SK-N-SH treated with all-trans-retinoic acid at 6 μM for 48 hours (cell line): ENCODE measurements around the gene RRAS.

ENCODE experiments used
- ATAC-seq: fragments of 200-7000 bp; cut with Tn5 transposase; 3 replicates; pipeline ENCODE4 v1.9.1; 2020; ENCODE audit warnings: mild to moderate bottlenecking, moderate library complexity
- ARNTL ChIP-seq: fragments of 450-650 bp; formaldehyde crosslinking; IDR thresholded peaks from 2 replicates; pipeline ENCODE4 v1.5.0; 2020; ENCODE audit warnings: low read depth, mild to moderate bottlenecking, moderate library complexity, borderline replicate concordance
- CREB5 ChIP-seq: fragments of 250-450 bp; sonication (Bioruptor Pico); IDR thresholded peaks from 2 replicates; pipeline ENCODE4 v1.5.1; 2020; ENCODE audit warnings: low read depth, mild to moderate bottlenecking, moderate library complexity
- CSDC2 ChIP-seq: fragments of 250-450 bp; sonication (Bioruptor Pico); IDR thresholded peaks from 2 replicates; pipeline ENCODE4 v1.5.0; 2020; ENCODE audit warnings: mild to moderate bottlenecking, moderate library complexity
- CSRNP3 ChIP-seq: fragments of 250-450 bp; sonication (Bioruptor Pico); IDR thresholded peaks from 2 replicates; pipeline ENCODE4 v1.5.1; 2021; ENCODE audit warnings: mild to moderate bottlenecking, moderate library complexity
- ESRRG ChIP-seq: fragments of 250-450 bp; sonication (Bioruptor Pico); IDR thresholded peaks from 2 replicates; pipeline ENCODE4 v1.6.1; 2021; ENCODE audit warnings: mild to moderate bottlenecking
- GLIS3 ChIP-seq: fragments of 250-450 bp; sonication (Bioruptor Pico); IDR thresholded peaks from 2 replicates; pipeline ENCODE4 v1.5.0; 2020; ENCODE audit warnings: mild to moderate bottlenecking, moderate library complexity
- ISL1 ChIP-seq: fragments of 250-450 bp; sonication (Bioruptor Pico); IDR thresholded peaks from 2 replicates; pipeline ENCODE4 v2.1.2; 2022; ENCODE audit warnings: mild to moderate bottlenecking, moderate library complexity
- OSR1 ChIP-seq: fragments of 250-450 bp; sonication (Bioruptor Pico); IDR thresholded peaks from 2 replicates; pipeline ENCODE4 v1.8.0; 2022; ENCODE audit warnings: moderate library complexity, mild to moderate bottlenecking, inconsistent platforms
- PATZ1 ChIP-seq: fragments of 250-450 bp; sonication (Bioruptor Pico); IDR thresholded peaks from 2 replicates; pipeline ENCODE4 v1.8.0; 2020; ENCODE audit warnings: mild to moderate bottlenecking, moderate library complexity, borderline replicate concordance
- POU6F1 ChIP-seq: fragments of 250-450 bp; sonication (Bioruptor Pico); IDR thresholded peaks from 2 replicates; pipeline ENCODE4 v1.8.0; 2021; ENCODE audit warnings: low read depth, mild to moderate bottlenecking, moderate library complexity, borderline replicate concordance
- PPARA ChIP-seq: fragments of 250-450 bp; sonication (Bioruptor Pico); IDR thresholded peaks from 2 replicates; pipeline ENCODE4 v1.5.0; 2020; ENCODE audit warnings: mild to moderate bottlenecking, borderline replicate concordance
- RARB ChIP-seq: fragments of 250-450 bp; sonication (Bioruptor Pico); IDR thresholded peaks from 2 replicates; pipeline ENCODE4 v1.8.0; 2021; ENCODE audit warnings: mild to moderate bottlenecking, moderate library complexity
- SNAI2 ChIP-seq: fragments of 250-450 bp; sonication (Bioruptor Pico); IDR thresholded peaks from 2 replicates; pipeline ENCODE4 v1.5.0; 2020; ENCODE audit warnings: mild to moderate bottlenecking, moderate library complexity
- TSHZ2 ChIP-seq: fragments of 250-450 bp; sonication (Bioruptor Pico); IDR thresholded peaks from 2 replicates; pipeline ENCODE4 v1.5.0; 2020; ENCODE audit warnings: mild to moderate bottlenecking, moderate library complexity
- ZC3H10 ChIP-seq: fragments of 250-450 bp; sonication (Bioruptor Pico); IDR thresholded peaks from 2 replicates; pipeline ENCODE4 v1.5.1; 2021; ENCODE audit warnings: mild to moderate bottlenecking, moderate library complexity
- ZFP3 ChIP-seq: fragments of 250-450 bp; sonication (Bioruptor Pico); IDR thresholded peaks from 2 replicates; pipeline ENCODE4 v1.5.0; 2020; ENCODE audit warnings: mild to moderate bottlenecking, moderate library complexity
- ZFP30 ChIP-seq: fragments of 450-650 bp; formaldehyde crosslinking; IDR thresholded peaks from 2 replicates; pipeline ENCODE4 v1.5.0; 2022; ENCODE audit warnings: mild to moderate bottlenecking, moderate library complexity
- ZNF565 ChIP-seq: fragments of 450-650 bp; formaldehyde crosslinking; conservative IDR thresholded peaks from 2 replicates; pipeline ENCODE4 v1.5.0; 2020; ENCODE audit warnings: low read depth, mild to moderate bottlenecking, moderate library complexity
- ZNF70 ChIP-seq: fragments of 450-650 bp; formaldehyde crosslinking; IDR thresholded peaks from 2 replicates; pipeline ENCODE4 v1.5.0; 2020; ENCODE audit warnings: mild to moderate bottlenecking, moderate library complexity
- ZNF8 ChIP-seq: fragments of 450-650 bp; formaldehyde crosslinking; IDR thresholded peaks from 2 replicates; pipeline ENCODE4 v1.5.0; 2020; ENCODE audit warnings: mild to moderate bottlenecking, moderate library complexity

RRAS gene

GRCh38 chr19:49669516-49669915, 29.6 kb upstream of the RRAS start:
- ATAC-seq: no peak
- TF ChIP-seq ZNF70 (CRISPR knock-in tag) (no peak), GLIS3 (CRISPR knock-in tag) (no peak), ISL1 (CRISPR knock-in tag) (no peak)
- TF ChIP-seq, all 23 proteins: peak for 0

- ATAC-seq: no peak
- TF ChIP-seq ZNF565 (CRISPR knock-in tag) (no peak), ZFP3 (CRISPR knock-in tag) (no peak), POU6F1 (CRISPR knock-in tag) (no peak), PATZ1 (CRISPR knock-in tag) (no peak), ESRRG (no peak), OSR1 (CRISPR knock-in tag) (no peak), PPARA (CRISPR knock-in tag) (no peak)
Observed at GRCh38 chr19:49667473-49667872, 27.5 kb upstream of the RRAS start.

GRCh38 chr19:49666120-49666444, 26.1 kb upstream of the RRAS start:
- ATAC-seq: peak; percentile 36
- TF ChIP-seq CSDC2 (CRISPR knock-in tag): no peak
- no peak for TF ChIP-seq GLIS3 (CRISPR knock-in tag)
- TF ChIP-seq ZNF8: no peak
- TF ChIP-seq RARB (CRISPR knock-in tag): no peak
- no peak for TF ChIP-seq ARNTL
- TF ChIP-seq ESRRG: no peak
- no peak for TF ChIP-seq ZNF70 (CRISPR knock-in tag)
- no peak for TF ChIP-seq ZNF565 (CRISPR knock-in tag)
- no peak for TF ChIP-seq OSR1 (CRISPR knock-in tag)
- no peak for TF ChIP-seq TSHZ2
- no peak for TF ChIP-seq CSRNP3
- no peak for TF ChIP-seq SNAI2 (CRISPR knock-in tag)
- TF ChIP-seq ZC3H10 (CRISPR knock-in tag): no peak
- TF ChIP-seq PPARA (CRISPR knock-in tag): no peak
- TF ChIP-seq PATZ1 (CRISPR knock-in tag): no peak
- TF ChIP-seq ZFP3 (CRISPR knock-in tag): no peak
- no peak for TF ChIP-seq ZFP30
- TF ChIP-seq CREB5 (CRISPR knock-in tag): no peak
